ENCODE data around the gene CCDC88A.

DNA sequence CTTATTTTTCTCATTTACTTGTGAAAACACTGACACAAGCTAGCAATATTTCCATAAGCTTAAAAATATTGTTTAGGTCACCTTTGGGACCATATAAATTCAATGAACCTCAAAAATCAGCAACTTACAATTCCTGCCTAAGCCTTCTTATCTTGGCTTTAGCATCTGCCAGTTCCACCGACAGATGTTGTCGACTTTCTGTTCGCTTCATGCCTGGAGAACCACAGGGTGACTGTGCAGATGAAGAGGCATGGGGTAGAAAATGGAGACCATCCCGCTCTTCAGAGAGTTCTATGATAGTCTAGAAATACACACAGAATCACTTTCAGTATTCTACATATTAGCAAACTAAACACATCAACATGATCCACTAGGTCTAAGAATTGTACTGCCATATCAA, 64.2 kb downstream of the CCDC88A start:
- TF ChIP-seq, protein P1, sequence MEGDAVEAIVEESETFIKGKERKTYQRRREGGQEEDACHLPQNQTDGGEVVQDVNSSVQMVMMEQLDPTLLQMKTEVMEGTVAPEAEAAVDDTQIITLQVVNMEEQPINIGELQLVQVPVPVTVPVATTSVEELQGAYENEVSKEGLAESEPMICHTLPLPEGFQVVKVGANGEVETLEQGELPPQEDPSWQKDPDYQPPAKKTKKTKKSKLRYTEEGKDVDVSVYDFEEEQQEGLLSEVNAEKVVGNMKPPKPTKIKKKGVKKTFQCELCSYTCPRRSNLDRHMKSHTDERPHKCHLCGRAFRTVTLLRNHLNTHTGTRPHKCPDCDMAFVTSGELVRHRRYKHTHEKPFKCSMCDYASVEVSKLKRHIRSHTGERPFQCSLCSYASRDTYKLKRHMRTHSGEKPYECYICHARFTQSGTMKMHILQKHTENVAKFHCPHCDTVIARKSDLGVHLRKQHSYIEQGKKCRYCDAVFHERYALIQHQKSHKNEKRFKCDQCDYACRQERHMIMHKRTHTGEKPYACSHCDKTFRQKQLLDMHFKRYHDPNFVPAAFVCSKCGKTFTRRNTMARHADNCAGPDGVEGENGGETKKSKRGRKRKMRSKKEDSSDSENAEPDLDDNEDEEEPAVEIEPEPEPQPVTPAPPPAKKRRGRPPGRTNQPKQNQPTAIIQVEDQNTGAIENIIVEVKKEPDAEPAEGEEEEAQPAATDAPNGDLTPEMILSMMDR (IDR thresholded peaks at IDR 0.05) = no peak
- no peak for TF ChIP-seq POLR2AphosphoS5 (IDR thresholded peaks at IDR 0.05)
